Mucosa of rectum (tissue), 2 donors: ENCODE results near the gene HHLA2.
"Not testable (repeated sequence)": the region's sequence is repeated elsewhere in the genome, so short reads cannot be mapped to it uniquely, and the experiment has no call there.

Source experiments
- H3K27ac ChIP-seq, 2 donors: one replicate each; pipeline ENCODE4 v1.7.0; 2013; ENCODE audit warnings: inconsistent platforms in 2 of 2, low read depth in 2 of 2, low read length in 2 of 2
- H3K27me3 ChIP-seq, 2 donors: one replicate each; pipeline ENCODE4 v1.7.0; 2013; ENCODE audit warnings: low read length in 2 of 2; ENCODE audit not compliant: control insufficient read depth in 2 of 2, insufficient read depth in 2 of 2
- H3K36me3 ChIP-seq, 2 donors: one replicate each; pipeline ENCODE4 v1.7.0; 2013; ENCODE audit warnings: low read length in 2 of 2; ENCODE audit not compliant: control insufficient read depth in 2 of 2, insufficient read depth in 2 of 2
- H3K4me1 ChIP-seq, 2 donors: one replicate each; pipeline ENCODE4 v1.7.0; 2013; ENCODE audit warnings: low read length in 2 of 2, mild to moderate bottlenecking in 1 of 2; ENCODE audit not compliant: control insufficient read depth in 2 of 2, insufficient read depth in 2 of 2
- H3K4me3 ChIP-seq, 2 donors: one replicate each; pipeline ENCODE4 v1.7.0; 2013; ENCODE audit warnings: low read length in 2 of 2
- H3K9ac ChIP-seq, 2 donors: one replicate each; pipeline ENCODE4 v1.7.0; 2013; ENCODE audit warnings: low read length in 2 of 2, low read depth in 1 of 2, mild to moderate bottlenecking in 1 of 2
- H3K9me3 ChIP-seq, 2 donors: one replicate each; pipeline ENCODE4 v1.7.0; 2013; ENCODE audit warnings: low read length in 2 of 2; ENCODE audit not compliant: control insufficient read depth in 2 of 2
- donor health status: healthy.
- donor health status: Normal muscosa, but diverticular disease.

HHLA2 gene

GRCh38 chr3:108354562-108354961 lies 58.2 kb downstream of the HHLA2 start:
- Histone ChIP-seq H3K27ac (no peak overlapping the region), H3K9ac (no peak overlapping the region), H3K9me3 (no peaks in the 10 kb centered on the region), H3K4me1 (no peaks in the 10 kb centered on the region), H3K27me3 (no peaks in the 10 kb centered on the region), H3K4me3 (no peak overlapping the region), H3K36me3 (peaks cover 0 to 9% of the 10 kb centered on the region in 2 donors)

- H3K27me3 ChIP-seq: no peaks in the 10 kb centered on the region
- no peaks in the 10 kb centered on the region for H3K4me1 ChIP-seq
- no peaks in the 10 kb centered on the region for H3K9me3 ChIP-seq
- H3K36me3 ChIP-seq: peaks cover 0 to 9% of the 10 kb centered on the region in 2 donors
- H3K27ac ChIP-seq: no peak overlapping the region
- no peak overlapping the region for H3K4me3 ChIP-seq
- no peak overlapping the region for H3K9ac ChIP-seq
Measured at GRCh38 chr3:108357042-108357441, 60.7 kb downstream of the HHLA2 start.

- no peaks in the 10 kb centered on the region for H3K27me3 ChIP-seq
- no peak overlapping the region for H3K27ac ChIP-seq
- H3K9me3 ChIP-seq: no peaks in the 10 kb centered on the region
- no peak overlapping the region for H3K4me3 ChIP-seq
- no peak overlapping the region for H3K9ac ChIP-seq
- no peaks in the 10 kb centered on the region for H3K4me1 ChIP-seq
- peaks cover 0 to 5% of the 10 kb centered on the region in 2 donors for H3K36me3 ChIP-seq
Measured at GRCh38 chr3:108359011-108359410, 62.7 kb downstream of the HHLA2 start.

- no peaks in the 10 kb centered on the region for H3K27me3 ChIP-seq
- H3K27ac ChIP-seq: no peak overlapping the region
- no peaks in the 10 kb centered on the region for H3K4me1 ChIP-seq
- H3K4me3 ChIP-seq: no peak overlapping the region
- no peaks in the 10 kb centered on the region for H3K9me3 ChIP-seq
- H3K36me3 ChIP-seq: peaks cover 0 to 2% of the 10 kb centered on the region in 2 donors
- H3K9ac ChIP-seq: no peak overlapping the region
Measured at GRCh38 chr3:108376026-108376425, 79.7 kb downstream of the HHLA2 start.

- no peaks in the 10 kb centered on the region for H3K4me1 ChIP-seq
- no peak overlapping the region for H3K27ac ChIP-seq
- H3K4me3 ChIP-seq: no peak overlapping the region
- H3K9me3 ChIP-seq: no peaks in the 10 kb centered on the region
- H3K9ac ChIP-seq: no peak overlapping the region
- H3K27me3 ChIP-seq: no peaks in the 10 kb centered on the region
- peaks cover 0 to 2% of the 10 kb centered on the region in 2 donors for H3K36me3 ChIP-seq
Measured at GRCh38 chr3:108377384-108377783, 81.0 kb downstream of the HHLA2 start.

- no peak overlapping the region for H3K4me3 ChIP-seq
- H3K27me3 ChIP-seq: no peaks in the 10 kb centered on the region
- no peaks in the 10 kb centered on the region for H3K9me3 ChIP-seq
- H3K36me3 ChIP-seq: peaks cover 0 to 2% of the 10 kb centered on the region in 2 donors
- no peak overlapping the region for H3K9ac ChIP-seq
- no peak overlapping the region for H3K27ac ChIP-seq
- H3K4me1 ChIP-seq: no peaks in the 10 kb centered on the region
Measured at GRCh38 chr3:108378153-108378951, 82.0 kb downstream of the HHLA2 start.

GRCh38 chr3:108378952-108379342 lies 82.6 kb downstream of the HHLA2 start:
- H3K9ac ChIP-seq, H3K27ac ChIP-seq, H3K4me1 ChIP-seq, H3K36me3 ChIP-seq, H3K4me3 ChIP-seq, H3K9me3 ChIP-seq, H3K27me3 ChIP-seq: not testable (repeated sequence)

GRCh38 chr3:108380128-108380795 lies 83.9 kb downstream of the HHLA2 start:
- no peak overlapping the region for H3K4me3 ChIP-seq
- no peak overlapping the region for H3K9ac ChIP-seq
- no peaks in the 10 kb centered on the region for H3K4me1 ChIP-seq
- H3K27me3 ChIP-seq: no peaks in the 10 kb centered on the region
- H3K36me3 ChIP-seq: peaks cover 0 to 2% of the 10 kb centered on the region in 2 donors
- no peaks in the 10 kb centered on the region for H3K9me3 ChIP-seq
- no peak overlapping the region for H3K27ac ChIP-seq

- no peaks in the 10 kb centered on the region for H3K27me3 ChIP-seq
- no peaks in the 10 kb centered on the region for H3K4me1 ChIP-seq
Measured at GRCh38 chr3:108381529-108382140, 85.3 kb downstream of the HHLA2 start.

GRCh38 chr3:108383306-108383705 lies 87.0 kb downstream of the HHLA2 start:
- Histone ChIP-seq H3K27ac (no peak overlapping the region), H3K4me3 (no peak overlapping the region), H3K27me3 (no peaks in the 10 kb centered on the region), H3K4me1 (no peaks in the 10 kb centered on the region), H3K9ac (no peak overlapping the region), H3K36me3 (no peaks in the 10 kb centered on the region), H3K9me3 (no peaks in the 10 kb centered on the region)

More at GRCh38 chr3:108381529-108382140, 85.3 kb downstream of the HHLA2 start:
- no peak overlapping the region for H3K9ac ChIP-seq
- H3K4me3 ChIP-seq: no peak overlapping the region
- H3K36me3 ChIP-seq: peaks cover 0 to 2% of the 10 kb centered on the region in 2 donors
- no peaks in the 10 kb centered on the region for H3K9me3 ChIP-seq
- no peak overlapping the region for H3K27ac ChIP-seq
